Upper lobe of left lung (tissue), 4 donors: Measurements from ENCODE around the gene SCGB3A1.

Source experiments
- CTCF ChIP-seq, 6 experiments: fragments of 450-650 bp in 4 of 6; fragments of 200-600 bp in 2 of 6; sonication (generic) in 2 of 6; IDR thresholded peaks; one replicate each; pipeline ENCODE4 v1.5.1; 2016 to 2019; ENCODE audit warnings: antibody characterized with exemption in 6 of 6
- EP300 ChIP-seq, 4 donors: sonication (generic); formaldehyde crosslinking; IDR thresholded peaks; one replicate each; pipeline ENCODE4 v1.5.1; 2017; ENCODE audit warnings: antibody characterized with exemption in 4 of 4, control low read depth in 2 of 4
- POLR2A ChIP-seq, 4 donors: fragments of 450-650 bp; IDR thresholded peaks; one replicate each; pipeline ENCODE4 v1.5.1; 2016 to 2017; ENCODE audit warnings: antibody characterized with exemption in 4 of 4, mild to moderate bottlenecking in 2 of 4
- POLR2AphosphoS5 ChIP-seq, 2 donors: sonication (generic); formaldehyde crosslinking; IDR thresholded peaks; one replicate each; pipeline ENCODE4 v1.5.1; 2017; ENCODE audit warnings: antibody characterized with exemption in 2 of 2

DNA sequence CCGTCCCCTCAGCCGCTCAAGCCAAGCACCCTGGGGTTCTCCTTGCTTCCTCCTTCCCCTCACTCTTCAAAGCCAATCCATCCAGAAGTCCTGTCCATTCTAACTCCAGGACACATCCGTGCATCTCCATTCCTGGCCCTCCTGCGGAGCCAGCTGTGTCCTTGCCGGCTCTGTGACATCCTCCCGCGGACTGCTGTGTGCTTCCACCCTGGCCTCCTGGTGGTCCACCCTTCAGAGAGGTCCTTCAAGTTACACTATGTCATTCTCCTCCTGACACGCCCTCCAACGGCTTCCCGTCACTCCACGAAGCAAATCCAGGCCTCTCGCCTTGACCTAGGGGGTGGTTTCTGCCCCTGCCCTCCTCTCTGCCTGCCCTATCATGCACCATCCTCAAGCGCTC, 13.0 kb upstream of the SCGB3A1 start:
- TF ChIP-seq CTCF (IDR thresholded peaks at IDR 0.05) (no peak), POLR2AphosphoS5 (IDR thresholded peaks at IDR 0.05) (no peak), POLR2A (IDR thresholded peaks at IDR 0.05) (no peak), EP300 (IDR thresholded peaks at IDR 0.05) (no peak)
